ENCODE results near the gene DHH.
"Not testable (repeated sequence)": the region's sequence is repeated elsewhere in the genome, so short reads cannot be mapped to it uniquely, and the experiment has no call there.

The DHH gene

GRCh38 chr12:49068879-49069506 is 25.6 kb downstream of the DHH start:
- no peak for DNase-seq

DNA sequence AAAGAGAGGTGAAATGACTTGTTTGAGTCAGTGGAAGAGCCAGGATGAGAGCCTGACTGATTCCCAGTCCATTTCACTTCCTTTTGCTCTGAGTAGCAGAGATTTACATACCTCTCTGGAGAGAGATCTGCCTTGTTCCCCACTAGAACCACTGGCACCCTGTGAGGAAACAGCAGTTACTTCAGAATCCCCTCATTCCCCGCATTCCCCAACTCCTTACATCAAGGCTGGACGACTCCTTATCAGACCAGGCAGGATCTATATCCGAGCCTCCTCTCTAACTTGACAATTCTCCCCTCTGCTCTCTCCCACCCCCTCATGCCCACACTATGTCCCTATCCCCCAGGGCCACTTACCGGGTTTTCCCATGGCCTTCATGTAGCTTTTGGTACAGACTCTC is 28.5 kb downstream of the DHH start:
- no peak for DNase-seq

DNA sequence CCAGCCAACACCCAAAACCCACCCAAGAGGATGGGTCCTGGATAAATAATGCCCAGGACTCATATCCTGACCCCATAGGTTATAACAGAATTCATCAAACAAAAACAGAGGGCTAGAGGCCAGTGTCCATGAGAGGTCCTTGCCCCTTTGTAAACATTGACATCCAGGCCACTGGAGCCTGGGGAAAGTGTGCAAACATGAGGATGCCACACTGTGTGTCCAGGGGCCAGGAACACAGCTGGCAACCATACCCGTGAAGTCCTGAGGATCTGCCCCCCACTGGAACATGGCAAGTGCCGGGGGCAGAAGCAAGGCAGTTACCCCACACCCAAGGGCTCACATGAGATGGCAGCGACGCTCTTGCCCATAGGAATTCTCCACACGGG is 29.8 kb downstream of the DHH start:
- no peak for DNase-seq

- not testable (repeated sequence) for DNase-seq
Observed at GRCh38 chr12:49061916-49062315, 32.7 kb downstream of the DHH start.

GRCh38 chr12:49061157-49061650 is 33.4 kb downstream of the DHH start:
- no peak for DNase-seq

- DNase-seq, result peak; percentile 97
Observed at GRCh38 chr12:49060237-49061156, 34.1 kb downstream of the DHH start, which contains the start of gene KMT2D. Gene KMT2D, minus strand, starts transcription at chr12:49060794. Its CDS starts 5,470 bp downstream, at chr12:49055324.

GRCh38 chr12:49059299-49060171 is 35.1 kb downstream of the DHH start:
- peak; percentile 7 for DNase-seq

DNA sequence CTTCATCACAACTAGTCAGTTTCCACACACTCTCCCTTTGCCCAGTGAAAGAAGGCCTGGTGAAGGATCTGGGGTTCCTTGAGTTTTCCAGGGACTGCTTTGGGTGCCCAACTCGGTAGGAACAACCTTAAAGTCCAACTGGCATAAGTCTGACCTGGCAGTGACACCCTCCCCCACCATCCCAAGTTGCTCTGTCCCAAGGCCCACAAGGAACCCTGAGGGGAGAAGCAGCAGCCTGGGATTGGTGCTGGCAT is 35.6 kb downstream of the DHH start:
- no peak for DNase-seq

- no peak for DNase-seq
Observed at GRCh38 chr12:49058366-49059044, 36.1 kb downstream of the DHH start.

- DNase-seq, result no peak
Observed at GRCh38 chr12:49057888-49058287, 36.7 kb downstream of the DHH start.

GRCh38 chr12:49055978-49056754 is 38.4 kb downstream of the DHH start:
- peak; percentile 69 for DNase-seq

DNA sequence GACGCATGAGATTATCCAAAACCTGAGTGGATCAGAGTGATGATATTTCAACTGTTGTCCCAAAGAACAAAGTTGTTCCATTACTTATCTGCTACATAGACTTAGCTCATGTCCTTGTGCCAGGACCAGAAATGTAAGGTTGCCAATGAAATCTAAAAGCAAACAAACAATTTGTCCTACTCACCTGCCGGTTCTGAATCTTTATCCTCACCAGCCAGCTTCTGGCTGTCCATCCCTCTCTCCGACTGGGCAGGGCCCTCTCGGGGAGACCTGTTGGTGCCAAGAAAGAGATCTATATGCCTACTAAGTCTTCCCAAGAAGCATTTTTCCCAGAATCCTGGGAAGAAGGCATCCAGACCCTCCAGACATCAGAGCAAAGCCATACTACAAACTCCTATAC is 39.5 kb downstream of the DHH start:
- DNase-seq, result no peak

DNA sequence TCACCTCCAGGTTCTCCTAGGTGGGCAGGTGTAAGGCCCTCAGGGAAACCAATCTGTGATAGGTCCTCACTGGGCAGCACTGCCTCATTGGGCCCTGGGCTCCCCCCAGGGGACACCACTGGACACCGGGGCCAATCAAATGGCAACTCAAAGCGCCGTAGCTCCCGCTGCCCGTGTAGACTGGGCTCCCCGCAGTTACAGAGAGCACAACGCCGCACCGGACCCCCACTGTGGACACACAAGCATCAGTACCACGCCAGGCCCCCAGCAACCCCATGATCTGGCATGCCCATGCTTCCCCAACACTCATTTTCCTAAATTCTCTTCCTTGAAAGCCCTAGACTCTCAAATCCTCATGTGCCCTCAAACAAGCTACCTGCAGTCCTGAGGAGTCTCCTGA is 40.1 kb downstream of the DHH start:
- no peak for DNase-seq

DNA sequence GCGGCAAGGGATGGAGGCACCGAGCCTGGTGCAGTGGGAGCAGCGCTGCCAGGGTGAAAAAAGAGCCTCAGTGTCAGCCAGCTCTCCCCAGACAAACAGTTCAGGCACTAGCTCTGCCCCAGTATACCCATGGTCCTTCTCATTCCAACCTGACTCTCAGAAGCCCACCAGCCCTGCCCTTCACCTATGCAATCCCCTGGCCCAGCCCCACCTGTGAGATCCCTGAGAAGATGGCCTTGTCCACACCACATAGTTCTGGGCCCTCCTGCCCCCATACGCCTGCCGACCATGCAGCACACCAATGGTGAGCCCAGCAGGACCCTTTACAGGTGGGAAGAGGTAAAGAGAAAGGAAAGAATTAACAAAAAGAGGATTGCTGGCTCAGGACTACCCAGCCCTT is 40.5 kb downstream of the DHH start:
- no peak for DNase-seq

- no peak for DNase-seq
Observed at GRCh38 chr12:49052451-49053208, 42.0 kb downstream of the DHH start.

DNA sequence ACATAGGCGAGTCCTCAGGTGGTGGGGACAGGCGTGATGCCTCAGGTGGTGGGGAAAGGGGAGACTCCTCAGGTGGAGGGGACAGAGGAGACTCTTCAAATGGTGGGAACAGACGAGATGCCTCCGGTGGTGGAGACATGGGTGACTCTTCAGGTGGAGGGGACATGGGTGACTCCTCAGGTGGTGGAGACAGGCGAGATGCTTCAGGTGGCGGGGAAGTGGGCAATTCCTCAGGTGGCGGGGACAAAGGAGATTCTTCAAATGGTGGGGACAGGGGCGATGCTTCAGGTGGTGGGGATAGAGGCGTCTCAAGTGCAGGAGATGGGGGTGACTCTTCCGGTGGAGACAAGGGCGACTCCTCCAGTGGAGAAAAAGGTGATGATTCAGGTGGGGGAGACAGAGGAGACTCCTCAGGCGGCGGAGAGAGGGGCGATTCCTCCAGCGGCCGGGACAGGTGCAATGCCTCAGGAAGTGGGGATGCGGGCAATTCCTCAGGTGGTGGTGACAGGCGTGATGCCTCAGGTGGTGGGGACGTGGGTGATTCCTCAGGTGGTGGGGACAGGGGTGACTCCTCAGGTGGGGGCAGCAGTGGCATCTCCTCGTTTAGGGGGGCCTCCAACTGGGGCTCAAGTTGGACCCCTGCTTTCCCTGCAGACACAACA is 42.7 kb downstream of the DHH start:
- no peak for DNase-seq

DNA sequence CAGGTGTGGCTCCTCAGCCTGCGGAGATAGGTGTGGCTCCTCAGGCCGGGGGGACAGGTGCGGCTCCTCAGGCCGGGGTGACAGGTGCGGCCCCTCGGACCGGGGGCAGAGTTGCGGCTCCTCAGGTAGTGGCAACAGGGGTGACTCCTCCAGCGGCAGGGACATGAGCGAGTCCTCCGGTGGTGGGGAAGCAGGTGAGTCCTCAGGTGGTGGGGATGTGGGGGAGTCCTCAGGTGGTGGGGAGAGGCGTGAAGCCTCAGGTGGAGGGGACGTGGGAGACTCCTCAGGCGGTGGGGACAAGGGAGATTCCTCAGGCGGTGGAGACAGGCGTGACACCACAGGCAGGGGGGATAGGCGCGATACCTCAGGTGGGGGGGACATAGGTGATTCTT is 43.2 kb downstream of the DHH start:
- DNase-seq, result no peak

- DNase-seq, result no peak
Observed at GRCh38 chr12:49050507-49051372, 43.9 kb downstream of the DHH start.

- peak; percentile 54 for DNase-seq
Observed at GRCh38 chr12:49049566-49050224, 44.9 kb downstream of the DHH start.
